Measurements from ENCODE around the gene ZBTB7B.
A peak's percentile ranks its signal among the peaks of the same experiment; 100 is the strongest.
"Not testable (repeated sequence)": the region's sequence is repeated elsewhere in the genome, so short reads cannot be mapped to it uniquely, and the experiment has no call there.

Gene ZBTB7B

GRCh38 chr1:154969246-154969645, 33.4 kb upstream of the ZBTB7B start:
- no peak for DNase-seq

- no peak for DNase-seq
Observed at GRCh38 chr1:154969860-154970452, 32.6 kb upstream of the ZBTB7B start.

- no peak for DNase-seq
Observed at GRCh38 chr1:154970631-154971340, 31.8 kb upstream of the ZBTB7B start, which contains the start of gene SHC1. Gene SHC1, minus strand, starts transcription at chr1:154970747. Its CDS starts 221 bp downstream, at chr1:154970526.

GRCh38 chr1:154971341-154971998, 31.1 kb upstream of the ZBTB7B start:
- DNase-seq, result no peak

- no peak for DNase-seq
Observed at GRCh38 chr1:154972213-154972516, 30.4 kb upstream of the ZBTB7B start.

- DNase-seq, result no peak
Observed at GRCh38 chr1:154972517-154973343, 29.9 kb upstream of the ZBTB7B start.

- DNase-seq, result peak; percentile 95
Observed at GRCh38 chr1:154973344-154974101, 29.1 kb upstream of the ZBTB7B start.

GRCh38 chr1:154974102-154974807, 28.3 kb upstream of the ZBTB7B start, which contains the start of gene CKS1B:
Gene CKS1B, plus strand, starts transcription at chr1:154974681. Its CDS starts 65 bp downstream, at chr1:154974746.
- peak; percentile 100 for DNase-seq

GRCh38 chr1:154974808-154975408, 27.7 kb upstream of the ZBTB7B start:
- DNase-seq, result peak; percentile 96

- peak; percentile 27 for DNase-seq
Observed at GRCh38 chr1:154975409-154976059, 27.1 kb upstream of the ZBTB7B start.

GRCh38 chr1:154977762-154978161, 24.8 kb upstream of the ZBTB7B start:
- DNase-seq, result not testable (repeated sequence)

- no peak for DNase-seq
Observed at GRCh38 chr1:154978360-154978759, 24.2 kb upstream of the ZBTB7B start.

- no peak for DNase-seq
Observed at GRCh38 chr1:154982341-154982740, 20.3 kb upstream of the ZBTB7B start.

- DNase-seq, result peak; percentile 99
Observed at GRCh38 chr1:154982897-154983648, 19.5 kb upstream of the ZBTB7B start, which contains the start of gene FLAD1. Gene FLAD1, plus strand, starts transcription at chr1:154983344. Its CDS starts 351 bp downstream, at chr1:154983695.

GRCh38 chr1:154983776-154984466, 18.7 kb upstream of the ZBTB7B start:
- no peak for DNase-seq

GRCh38 chr1:154986736-154987135, 15.9 kb upstream of the ZBTB7B start:
- DNase-seq, result not testable (repeated sequence)

- no peak for DNase-seq
Observed at GRCh38 chr1:154987326-154987725, 15.3 kb upstream of the ZBTB7B start.

- no peak for DNase-seq
Observed at GRCh38 chr1:154988058-154988954, 14.3 kb upstream of the ZBTB7B start.

All from NCI-H146 (cell line).